Body of pancreas (tissue), 4 donors: Measurements from ENCODE around the gene KAT6B.

Experiments used
- POLR2A ChIP-seq, 3 donors: fragments of 450-650 bp; IDR thresholded peaks; one replicate each; pipeline ENCODE4 v1.6.1; 2016; ENCODE audit warnings: antibody characterized with exemption in 3 of 3, mild to moderate bottlenecking in 2 of 3
- TF ChIP-seq, protein P1 (sequence below), 7 experiments: fragments of 450-650 bp in 4 of 7; fragments of 200-600 bp in 3 of 7; sonication (generic) in 3 of 7; IDR thresholded peaks; one replicate each; pipeline ENCODE4 v1.5.1; 2016 to 2019; ENCODE audit warnings: antibody characterized with exemption in 7 of 7

DNA sequence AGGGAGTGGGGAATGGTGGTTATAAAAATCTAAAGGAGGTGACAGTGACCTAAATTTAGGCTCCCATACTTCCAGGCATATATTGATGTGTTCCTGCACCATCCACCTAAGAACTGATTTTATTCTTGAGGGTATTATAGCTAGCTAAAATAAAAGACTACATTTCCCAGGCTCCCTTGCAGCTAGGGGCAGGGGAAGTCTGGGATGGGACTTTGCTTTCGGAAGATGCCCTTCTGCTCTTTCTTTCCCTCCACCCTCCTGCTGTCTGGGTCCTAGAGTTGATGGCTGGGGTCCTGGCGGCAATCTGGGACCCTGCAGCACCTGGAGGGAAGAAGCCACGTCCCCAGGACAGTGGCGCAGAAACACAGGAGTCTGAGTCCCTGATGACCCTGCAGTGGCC is 231.3 kb downstream of the KAT6B start:
- TF ChIP-seq, protein P1, sequence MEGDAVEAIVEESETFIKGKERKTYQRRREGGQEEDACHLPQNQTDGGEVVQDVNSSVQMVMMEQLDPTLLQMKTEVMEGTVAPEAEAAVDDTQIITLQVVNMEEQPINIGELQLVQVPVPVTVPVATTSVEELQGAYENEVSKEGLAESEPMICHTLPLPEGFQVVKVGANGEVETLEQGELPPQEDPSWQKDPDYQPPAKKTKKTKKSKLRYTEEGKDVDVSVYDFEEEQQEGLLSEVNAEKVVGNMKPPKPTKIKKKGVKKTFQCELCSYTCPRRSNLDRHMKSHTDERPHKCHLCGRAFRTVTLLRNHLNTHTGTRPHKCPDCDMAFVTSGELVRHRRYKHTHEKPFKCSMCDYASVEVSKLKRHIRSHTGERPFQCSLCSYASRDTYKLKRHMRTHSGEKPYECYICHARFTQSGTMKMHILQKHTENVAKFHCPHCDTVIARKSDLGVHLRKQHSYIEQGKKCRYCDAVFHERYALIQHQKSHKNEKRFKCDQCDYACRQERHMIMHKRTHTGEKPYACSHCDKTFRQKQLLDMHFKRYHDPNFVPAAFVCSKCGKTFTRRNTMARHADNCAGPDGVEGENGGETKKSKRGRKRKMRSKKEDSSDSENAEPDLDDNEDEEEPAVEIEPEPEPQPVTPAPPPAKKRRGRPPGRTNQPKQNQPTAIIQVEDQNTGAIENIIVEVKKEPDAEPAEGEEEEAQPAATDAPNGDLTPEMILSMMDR (IDR thresholded peaks at IDR 0.05) = no peak
- TF ChIP-seq POLR2A (IDR thresholded peaks at IDR 0.05) = no peak
